Esophagus muscularis mucosa (tissue), 4 donors: ENCODE results near the gene ANTXR1. TPM values are rescaled to one million over a fixed set of nuclear protein-coding genes. Genes with fewer than 3 reads are reported as not detected.
A peak's percentile ranks its signal among the peaks of the same experiment; 100 is the strongest.

ENCODE experiments used
- DNase-seq: peaks from one replicate; pipeline ENCODE4 v3.0.0-alpha.2; 2017; ENCODE audit errors: extremely low spot score
- H3K27ac ChIP-seq, 4 donors: fragments of 200-600 bp; sonication (generic); replicated peaks in 1 of 4; 1 replicate in 3 of 4; 2 replicates in 1 of 4; pipeline ENCODE4 v1.5.1; 2016 to 2019; ENCODE audit warnings: mild to moderate bottlenecking in 1 of 4
- H3K27me3 ChIP-seq, 4 donors: fragments of 200-600 bp; sonication (generic); one replicate each; pipeline versions ENCODE4 v1.5.1 to v1.6.0; 2016 to 2019
- H3K36me3 ChIP-seq, 4 donors: fragments of 200-600 bp; sonication (generic); one replicate each; pipeline ENCODE4 v1.5.1; 2016 to 2019
- H3K4me1 ChIP-seq, 4 donors: fragments of 200-600 bp; sonication (generic); one replicate each; pipeline ENCODE4 v1.5.1; 2016 to 2019
- H3K4me3 ChIP-seq, 4 donors: fragments of 200-600 bp; sonication (generic); 1 replicate in 2 of 4; 2 replicates in 2 of 4; pipeline ENCODE4 v1.5.1; 2016 to 2019; ENCODE audit warnings: mild to moderate bottlenecking in 4 of 4, moderate library complexity in 1 of 4
- H3K9me3 ChIP-seq, 4 donors: fragments of 200-600 bp; sonication (generic); 1 replicate in 3 of 4; 2 replicates in 1 of 4; pipeline ENCODE4 v1.5.1; 2016 to 2019
- EP300 ChIP-seq: sonication (generic); formaldehyde crosslinking; IDR thresholded peaks from one replicate; pipeline ENCODE4 v1.6.1; 2017; ENCODE audit warnings: antibody characterized with exemption
- POLR2A ChIP-seq: fragments of 450-650 bp; IDR thresholded peaks from one replicate; pipeline ENCODE4 v1.6.1; 2017; ENCODE audit warnings: antibody characterized with exemption, moderate library complexity, mild to moderate bottlenecking, low read depth
- POLR2AphosphoS5 ChIP-seq, 2 donors: sonication (generic); formaldehyde crosslinking; IDR thresholded peaks; one replicate each; pipeline ENCODE4 v1.6.1; 2017; ENCODE audit warnings: antibody characterized with exemption in 2 of 2
- WGBS: methylation state at CpG from one replicate; pipeline ENCODE4 v1.1.5; 2018; 5-methylcytosine and 5-hydroxymethylcytosine counted together
- intact Hi-C: fragments of 100-400 bp; cut with DNase I; formaldehyde crosslinking; loops from one replicate; pipeline ENCODE4 v1.15.1; 2023
- total RNA-seq, 4 donors: library from RNA; depleted of rRNA; stranded (reverse); fragments of >200 nt; gene quantifications; one replicate each; pipeline versions ENCODE4 v1.1.0 to v1.2.1, GENCODE V29; 2016
- TF ChIP-seq, protein P1 (sequence below), 3 experiments: fragments of 200-600 bp in 2 of 3; fragments of 450-650 bp in 1 of 3; sonication (generic) in 2 of 3; IDR thresholded peaks; one replicate each; pipeline ENCODE4 v1.5.1; 2017 to 2019; ENCODE audit warnings: antibody characterized with exemption in 3 of 3, mild to moderate bottlenecking in 2 of 3, moderate library complexity in 1 of 3

ANTXR1 gene
- total RNA-seq, 4 donors from 2014 or later, result 74.6 to 115 (median 92.1) TPM

DNA sequence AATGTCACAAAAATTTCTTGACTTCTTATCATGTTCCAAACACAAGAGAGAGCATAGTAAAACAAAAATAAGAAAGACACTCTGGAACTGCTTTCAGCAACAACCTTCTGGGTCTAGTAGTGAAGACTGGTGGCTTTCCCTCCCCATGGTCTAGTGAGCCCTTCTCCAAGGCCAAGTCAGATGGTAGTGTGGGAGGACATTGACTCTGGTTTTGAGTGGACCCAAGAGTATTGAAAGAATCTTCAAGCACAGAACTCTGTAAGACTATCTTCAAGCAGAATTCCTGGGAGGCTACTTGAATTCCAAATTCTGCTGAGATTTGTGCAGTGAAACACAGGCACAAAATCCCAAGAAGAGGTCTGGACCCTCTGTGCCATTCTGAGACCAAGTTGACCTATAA, 21.1 kb downstream of the ANTXR1 start:
- Histone ChIP-seq H3K4me1 (peaks cover 0 to 63% (median 50%) of the 10 kb centered on the region in 4 donors), H3K4me3 (no peak overlapping the region), H3K36me3 (no peaks in the 10 kb centered on the region), H3K9me3 (no peaks in the 10 kb centered on the region), H3K27ac (peak overlapping the region in 2 of 4 donors; percentile 13 to 17), H3K27me3 (no peaks in the 10 kb centered on the region)
- intact Hi-C loops, result no loop called here
- peak; percentile 68 for DNase-seq
- TF ChIP-seq, protein P1, sequence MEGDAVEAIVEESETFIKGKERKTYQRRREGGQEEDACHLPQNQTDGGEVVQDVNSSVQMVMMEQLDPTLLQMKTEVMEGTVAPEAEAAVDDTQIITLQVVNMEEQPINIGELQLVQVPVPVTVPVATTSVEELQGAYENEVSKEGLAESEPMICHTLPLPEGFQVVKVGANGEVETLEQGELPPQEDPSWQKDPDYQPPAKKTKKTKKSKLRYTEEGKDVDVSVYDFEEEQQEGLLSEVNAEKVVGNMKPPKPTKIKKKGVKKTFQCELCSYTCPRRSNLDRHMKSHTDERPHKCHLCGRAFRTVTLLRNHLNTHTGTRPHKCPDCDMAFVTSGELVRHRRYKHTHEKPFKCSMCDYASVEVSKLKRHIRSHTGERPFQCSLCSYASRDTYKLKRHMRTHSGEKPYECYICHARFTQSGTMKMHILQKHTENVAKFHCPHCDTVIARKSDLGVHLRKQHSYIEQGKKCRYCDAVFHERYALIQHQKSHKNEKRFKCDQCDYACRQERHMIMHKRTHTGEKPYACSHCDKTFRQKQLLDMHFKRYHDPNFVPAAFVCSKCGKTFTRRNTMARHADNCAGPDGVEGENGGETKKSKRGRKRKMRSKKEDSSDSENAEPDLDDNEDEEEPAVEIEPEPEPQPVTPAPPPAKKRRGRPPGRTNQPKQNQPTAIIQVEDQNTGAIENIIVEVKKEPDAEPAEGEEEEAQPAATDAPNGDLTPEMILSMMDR (IDR thresholded peaks at IDR 0.05), result no peak
- no peak for TF ChIP-seq POLR2AphosphoS5 (IDR thresholded peaks at IDR 0.05)
- no peak for TF ChIP-seq POLR2A
- TF ChIP-seq EP300, result no peak

DNA sequence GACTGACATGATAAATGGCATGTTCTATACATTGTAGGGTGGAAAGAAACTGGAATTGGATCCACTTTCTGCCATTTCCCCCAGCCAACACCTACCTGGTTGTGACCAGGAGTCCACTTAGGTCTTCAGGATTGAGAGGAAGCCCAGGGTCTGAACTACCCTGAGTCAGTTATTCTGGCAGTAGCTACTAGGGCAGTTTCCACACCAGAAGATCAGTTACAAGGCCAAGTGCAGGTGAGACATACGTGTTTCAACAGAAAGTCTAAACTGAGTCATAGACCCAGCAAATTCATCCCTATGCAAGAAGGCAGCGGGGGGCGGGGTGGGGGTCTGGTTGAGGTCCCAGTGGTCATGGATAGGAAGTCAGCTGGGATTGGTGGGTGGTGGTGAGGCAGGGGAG, 21.9 kb downstream of the ANTXR1 start:
- WGBS, result 81% methylated on average over 3 of the region's 3 CpGs
- DNase-seq, result peak; percentile 55
- H3K36me3 ChIP-seq, result no peaks in the 10 kb centered on the region
- TF ChIP-seq EP300 (no peak), POLR2AphosphoS5 (IDR thresholded peaks at IDR 0.05) (no peak), POLR2A (no peak)
- TF ChIP-seq, protein P1 (IDR thresholded peaks at IDR 0.05), result no peak
- intact Hi-C loops, result no loop called here
- H3K27me3 ChIP-seq, result no peaks in the 10 kb centered on the region
- no peak overlapping the region for H3K27ac ChIP-seq
- H3K4me1 ChIP-seq, result peaks cover 0 to 67% (median 55%) of the 10 kb centered on the region in 4 donors
- H3K9me3 ChIP-seq, result no peaks in the 10 kb centered on the region
- no peak overlapping the region for H3K4me3 ChIP-seq

DNA sequence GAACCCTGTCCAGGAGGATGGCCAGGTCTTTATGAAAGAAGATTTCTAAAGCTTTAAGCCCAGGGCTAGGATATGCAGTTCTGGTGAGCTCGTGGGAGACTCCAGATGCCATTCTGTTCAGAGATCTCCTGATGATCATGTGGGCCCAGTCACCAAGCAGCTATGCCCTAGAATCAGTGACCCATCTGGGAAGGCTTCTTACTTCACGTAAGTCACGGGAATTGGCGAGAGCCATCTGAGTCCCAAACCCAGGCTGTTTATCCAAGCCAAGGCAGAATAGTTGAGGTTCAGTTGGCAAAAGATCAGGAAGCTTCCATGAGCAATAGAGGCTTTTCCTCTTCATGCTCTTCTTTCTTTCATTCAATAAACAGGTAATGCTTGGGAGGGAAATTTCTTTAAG, 23.9 kb downstream of the ANTXR1 start:
- H3K9me3 ChIP-seq, result no peaks in the 10 kb centered on the region
- 96% methylated on average over 3 of the region's 4 CpGs for WGBS
- peaks cover 0 to 14% (median 4%) of the 10 kb centered on the region in 4 donors for H3K36me3 ChIP-seq
- peak; percentile 66 for DNase-seq
- H3K27me3 ChIP-seq, result no peaks in the 10 kb centered on the region
- H3K4me1 ChIP-seq, result peaks cover 0 to 67% (median 53%) of the 10 kb centered on the region in 4 donors
- TF ChIP-seq POLR2A, result no peak
- TF ChIP-seq, protein P1 (IDR thresholded peaks at IDR 0.05), result no peak
- TF ChIP-seq EP300, result no peak
- TF ChIP-seq POLR2AphosphoS5 (IDR thresholded peaks at IDR 0.05), result no peak
- intact Hi-C loops, result no loop called here
- no peak overlapping the region for H3K27ac ChIP-seq
- no peak overlapping the region for H3K4me3 ChIP-seq

DNA sequence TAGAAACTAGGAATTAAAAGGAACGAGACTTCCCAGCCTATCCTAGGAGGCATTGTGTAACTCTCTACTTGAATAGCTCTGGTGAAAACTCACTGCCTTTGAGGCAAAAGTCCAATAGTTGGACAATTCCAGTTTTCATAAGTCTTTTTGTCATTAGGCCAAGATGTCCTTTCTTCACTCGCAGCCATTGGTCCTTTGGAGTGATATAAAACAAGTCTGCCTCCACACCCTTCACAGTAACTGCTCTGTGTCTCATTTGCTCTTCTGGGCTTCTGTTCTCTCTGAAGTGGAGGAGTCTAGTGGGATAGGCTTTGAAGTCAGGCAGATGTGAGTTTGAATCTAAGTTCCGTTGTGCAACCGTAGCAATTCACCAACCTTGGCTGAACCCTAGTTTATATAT, 28.2 kb downstream of the ANTXR1 start:
- Histone ChIP-seq H3K4me3 (no peak overlapping the region), H3K36me3 (peaks cover 0 to 36% (median 5%) of the 10 kb centered on the region in 4 donors), H3K4me1 (peaks cover 0 to 38% (median 26%) of the 10 kb centered on the region in 4 donors), H3K27ac (peak overlapping the region in 1 of 4 donors; percentile 8), H3K27me3 (no peaks in the 10 kb centered on the region), H3K9me3 (no peaks in the 10 kb centered on the region)
- TF ChIP-seq EP300 (no peak), POLR2AphosphoS5 (IDR thresholded peaks at IDR 0.05) (no peak), POLR2A (no peak)
- TF ChIP-seq, protein P1 (IDR thresholded peaks at IDR 0.05), result no peak
- DNase-seq, result peak; percentile 53
- intact Hi-C loops, result no loop called here
- WGBS, result 72% methylated on average over 4 of the region's 4 CpGs
